DOHH2 (cell line): ENCODE measurements around the gene STRADA.
"Not testable (repeated sequence)": the region's sequence is repeated elsewhere in the genome, so short reads cannot be mapped to it uniquely, and the experiment has no call there.

ENCODE experiments used
- H3F3A ChIP-seq: fragments of 200-600 bp; sonication (generic), shearing (Covaris generic); 2 replicates; pipeline ENCODE4 v1.6.0; 2016; ENCODE audit warnings: antibody characterized with exemption, mild to moderate bottlenecking; ENCODE audit not compliant: control insufficient read depth, insufficient read depth
- H3K27ac ChIP-seq: fragments of 200-600 bp; sonication (generic); 2 replicates; pipeline ENCODE4 v1.5.1; 2014; ENCODE audit warnings: low read depth, mild to moderate bottlenecking, low read length, moderate library complexity
- H3K27me3 ChIP-seq: fragments of 200-600 bp; sonication (generic); 2 replicates; pipeline ENCODE4 v1.6.1; 2014; ENCODE audit warnings: mild to moderate bottlenecking, low read length, mixed read lengths; ENCODE audit not compliant: control insufficient read depth
- H3K36me3 ChIP-seq: fragments of 200-600 bp; sonication (generic); 2 replicates; pipeline ENCODE4 v1.6.1; 2014; ENCODE audit warnings: mild to moderate bottlenecking, low read length, moderate library complexity, mixed read lengths; ENCODE audit not compliant: control insufficient read depth
- H3K4me1 ChIP-seq: fragments of 200-600 bp; sonication (generic); 2 replicates; pipeline ENCODE4 v1.6.1; 2014; ENCODE audit warnings: mild to moderate bottlenecking, low read length, mixed read lengths; ENCODE audit not compliant: control insufficient read depth
- H3K4me2 ChIP-seq: fragments of 200-600 bp; sonication (generic); 2 replicates; pipeline ENCODE4 v1.6.0; 2014; ENCODE audit warnings: mild to moderate bottlenecking, low read length, moderate library complexity
- H3K4me3 ChIP-seq: fragments of 200-600 bp; sonication (generic); 2 replicates; pipeline ENCODE4 v1.5.1; 2014; ENCODE audit warnings: mild to moderate bottlenecking, low read length, mixed read lengths
- H3K79me2 ChIP-seq: fragments of 200-600 bp; sonication (generic); 2 replicates; pipeline ENCODE4 v1.6.1; 2014; ENCODE audit warnings: mild to moderate bottlenecking, low read length, mixed read lengths; ENCODE audit not compliant: control insufficient read depth
- H3K9me2 ChIP-seq: fragments of 200-600 bp; sonication (generic); replicated peaks from 2 replicates; pipeline ENCODE4 v1.6.1; 2014; ENCODE audit warnings: mild to moderate bottlenecking, low read length, mixed read lengths; ENCODE audit not compliant: control insufficient read depth
- H3K9me3 ChIP-seq: fragments of 200-600 bp; sonication (generic); 2 replicates; pipeline ENCODE4 v1.6.1; 2014; ENCODE audit warnings: antibody characterized with exemption, low read length, mixed read lengths; ENCODE audit not compliant: control insufficient read depth, insufficient read depth
- H4K20me1 ChIP-seq: fragments of 200-600 bp; sonication (generic); 2 replicates; pipeline ENCODE4 v1.6.0; 2014; ENCODE audit warnings: low read depth, mild to moderate bottlenecking, antibody characterized with exemption, low read length, moderate library complexity; ENCODE audit not compliant: control insufficient read depth, insufficient read depth
- EZH2phosphoT487 ChIP-seq: fragments of 200-600 bp; sonication (generic); IDR thresholded peaks from 2 replicates; pipeline ENCODE4 v1.6.1; 2017; ENCODE audit warnings: borderline replicate concordance, mild to moderate bottlenecking, antibody characterized with exemption, low read length, moderate library complexity, mixed read lengths
- TF ChIP-seq, protein P1 (sequence below): fragments of 200-600 bp; sonication (generic); IDR thresholded peaks from one replicate; pipeline ENCODE4 v1.5.1; 2014; ENCODE audit warnings: antibody characterized with exemption, mild to moderate bottlenecking, low read depth, low read length; ENCODE audit not compliant: poor library complexity, severe bottlenecking

The STRADA gene

DNA sequence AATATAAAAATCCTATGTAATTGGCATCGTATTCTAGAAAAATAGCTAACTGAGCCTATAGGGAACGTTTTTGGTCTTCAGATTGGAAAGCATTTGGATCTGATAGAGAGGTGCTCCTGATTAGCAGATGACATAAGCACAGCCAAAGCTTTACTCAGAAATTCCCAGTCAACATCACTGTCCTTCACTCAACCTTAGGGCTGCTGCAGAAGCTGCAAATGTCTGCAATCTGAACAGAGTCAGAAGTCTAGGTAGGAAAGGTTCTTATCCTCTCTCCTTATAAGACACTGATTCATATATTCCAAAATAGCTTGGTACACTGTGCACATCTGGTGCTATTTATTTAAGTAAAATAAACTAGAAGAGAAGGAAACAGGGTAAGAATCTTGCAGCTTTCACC, 19.2 kb downstream of the STRADA start:
- H3F3A ChIP-seq: peaks cover 3% of the 10 kb centered on the region; the same call in 1 of the 2 replicates
- H3K9me3 ChIP-seq: no peaks in the 10 kb centered on the region
- H3K4me1 ChIP-seq: no peaks in the 10 kb centered on the region
- H3K27ac ChIP-seq: no peak overlapping the region
- H3K27me3 ChIP-seq: no peaks in the 10 kb centered on the region
- TF ChIP-seq, protein P1, sequence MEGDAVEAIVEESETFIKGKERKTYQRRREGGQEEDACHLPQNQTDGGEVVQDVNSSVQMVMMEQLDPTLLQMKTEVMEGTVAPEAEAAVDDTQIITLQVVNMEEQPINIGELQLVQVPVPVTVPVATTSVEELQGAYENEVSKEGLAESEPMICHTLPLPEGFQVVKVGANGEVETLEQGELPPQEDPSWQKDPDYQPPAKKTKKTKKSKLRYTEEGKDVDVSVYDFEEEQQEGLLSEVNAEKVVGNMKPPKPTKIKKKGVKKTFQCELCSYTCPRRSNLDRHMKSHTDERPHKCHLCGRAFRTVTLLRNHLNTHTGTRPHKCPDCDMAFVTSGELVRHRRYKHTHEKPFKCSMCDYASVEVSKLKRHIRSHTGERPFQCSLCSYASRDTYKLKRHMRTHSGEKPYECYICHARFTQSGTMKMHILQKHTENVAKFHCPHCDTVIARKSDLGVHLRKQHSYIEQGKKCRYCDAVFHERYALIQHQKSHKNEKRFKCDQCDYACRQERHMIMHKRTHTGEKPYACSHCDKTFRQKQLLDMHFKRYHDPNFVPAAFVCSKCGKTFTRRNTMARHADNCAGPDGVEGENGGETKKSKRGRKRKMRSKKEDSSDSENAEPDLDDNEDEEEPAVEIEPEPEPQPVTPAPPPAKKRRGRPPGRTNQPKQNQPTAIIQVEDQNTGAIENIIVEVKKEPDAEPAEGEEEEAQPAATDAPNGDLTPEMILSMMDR: no peak
- TF ChIP-seq EZH2phosphoT487: no peak
- H3K79me2 ChIP-seq: no peaks in the 10 kb centered on the region
- no peak overlapping the region for H3K4me2 ChIP-seq
- no peak overlapping the region for H3K4me3 ChIP-seq
- no peaks in the 10 kb centered on the region for H4K20me1 ChIP-seq
- H3K36me3 ChIP-seq: peaks cover 29% of the 10 kb centered on the region
- H3K9me2 ChIP-seq: no peaks in the 10 kb centered on the region

GRCh38 chr17:63720194-63720593, 21.4 kb downstream of the STRADA start:
- H3K9me3 ChIP-seq, H3F3A ChIP-seq, H3K79me2 ChIP-seq, H3K4me1 ChIP-seq, H3K4me3 ChIP-seq, H3K27ac ChIP-seq, H3K9me2 ChIP-seq, H3K27me3 ChIP-seq, H3K4me2 ChIP-seq, H4K20me1 ChIP-seq: not testable (repeated sequence)
- H3K36me3 ChIP-seq: peaks cover 21% of the 10 kb centered on the region

GRCh38 chr17:63718988-63719387, 22.6 kb downstream of the STRADA start:
- H3K4me2 ChIP-seq: no peak overlapping the region
- no peaks in the 10 kb centered on the region for H3K9me2 ChIP-seq
- H4K20me1 ChIP-seq: no peaks in the 10 kb centered on the region
- peaks cover 14% of the 10 kb centered on the region for H3K36me3 ChIP-seq
- no peak overlapping the region for H3K27ac ChIP-seq
- H3K79me2 ChIP-seq: no peaks in the 10 kb centered on the region
- H3K4me1 ChIP-seq: no peaks in the 10 kb centered on the region
- no peak for TF ChIP-seq EZH2phosphoT487
- TF ChIP-seq, protein P1: no peak
- no peak overlapping the region for H3K4me3 ChIP-seq
- H3K27me3 ChIP-seq: no peaks in the 10 kb centered on the region
- peaks cover 3% of the 10 kb centered on the region; the same call in 1 of the 2 replicates for H3F3A ChIP-seq
- no peaks in the 10 kb centered on the region for H3K9me3 ChIP-seq

GRCh38 chr17:63716426-63716825, 25.2 kb downstream of the STRADA start:
- H3K4me3 ChIP-seq: no peak overlapping the region
- H3K4me1 ChIP-seq: no peaks in the 10 kb centered on the region
- H3K36me3 ChIP-seq: peaks cover 22% of the 10 kb centered on the region
- H3K4me2 ChIP-seq: no peak overlapping the region
- H3F3A ChIP-seq: no peaks in the 10 kb centered on the region
- no peaks in the 10 kb centered on the region for H3K27me3 ChIP-seq
- H3K9me3 ChIP-seq: no peaks in the 10 kb centered on the region
- no peak overlapping the region for H3K27ac ChIP-seq
- no peak for TF ChIP-seq EZH2phosphoT487
- TF ChIP-seq, protein P1: no peak
- H4K20me1 ChIP-seq: no peaks in the 10 kb centered on the region
- no peaks in the 10 kb centered on the region for H3K9me2 ChIP-seq
- no peaks in the 10 kb centered on the region for H3K79me2 ChIP-seq
